Limb (tissue), 2 donors: ENCODE results near the gene RBM39.
"Not testable (repeated sequence)": the region's sequence is repeated elsewhere in the genome, so short reads cannot be mapped to it uniquely, and the experiment has no call there.

Source experiments
- DNase-seq, 2 donors: peaks; one replicate each; pipeline ENCODE4 v3.0.0-alpha.2; 2016; ENCODE audit errors: extremely low spot score in 2 of 2

The RBM39 gene

DNA sequence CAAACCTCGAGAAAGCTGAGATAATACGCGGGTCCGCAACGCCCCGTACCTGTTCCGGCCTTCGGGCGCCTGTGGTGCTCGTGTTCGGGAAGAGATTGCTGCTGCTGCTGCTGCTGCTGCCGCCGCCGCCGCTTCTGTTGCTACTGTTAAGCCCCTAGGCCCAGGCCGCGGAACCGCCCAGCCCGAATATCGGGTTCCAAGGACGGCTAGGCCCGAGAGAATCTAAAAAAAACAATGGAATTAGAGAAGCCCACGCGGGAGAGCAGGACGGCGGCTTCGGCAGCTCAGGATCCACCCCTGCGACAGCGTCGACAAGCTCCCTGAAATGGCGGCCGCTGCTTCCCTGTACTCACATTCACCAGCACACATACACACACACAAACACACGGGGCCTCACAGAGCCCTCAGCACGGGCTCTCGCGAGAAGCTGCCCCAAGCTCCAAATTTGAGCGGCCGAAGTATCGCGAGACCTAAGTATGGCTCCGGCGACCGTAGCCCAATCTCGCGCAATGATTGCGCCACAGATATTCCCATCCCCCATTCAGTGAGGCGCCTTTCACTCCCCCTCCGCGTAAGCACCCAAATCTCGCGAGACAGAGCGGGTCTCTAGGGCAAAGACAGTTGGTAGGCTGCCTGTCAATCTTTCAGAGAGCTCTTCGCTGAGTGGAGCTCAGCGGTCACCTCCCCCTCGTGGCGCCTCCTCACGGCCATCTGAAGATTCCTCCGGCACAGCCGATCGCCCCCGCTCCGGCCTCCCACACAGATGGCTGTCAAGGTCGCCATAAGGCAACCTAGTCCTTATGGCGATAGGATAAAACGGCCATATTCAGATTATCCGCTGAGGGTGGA is at the start of gene RBM39:
Gene RBM39, minus strand, starts transcription at position 369 of the 849 bp plus-strand sequence. CDS start 1,386 bp downstream, outside the sequence.
- DNase-seq, result peak; percentile 99 to 100

DNA sequence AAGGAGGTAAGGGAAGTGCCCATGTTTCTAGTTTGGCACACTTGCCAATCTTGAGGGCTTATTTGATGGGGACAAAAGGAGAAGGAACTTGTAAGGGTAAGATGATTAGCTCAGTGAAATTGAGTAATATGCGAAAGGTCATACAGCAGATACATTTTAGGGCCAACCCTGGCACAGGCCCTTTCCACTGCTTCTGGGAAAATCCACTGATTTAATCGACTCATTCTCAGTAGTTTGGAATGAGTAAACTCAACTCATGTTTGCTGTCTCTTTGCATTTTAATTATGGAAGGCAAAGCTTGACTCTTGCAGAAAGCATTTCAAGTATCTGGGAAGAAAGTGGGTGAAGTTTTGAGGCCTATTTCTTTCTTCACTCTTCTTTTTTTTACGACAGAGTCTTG is 49.8 kb upstream of the RBM39 start:
- DNase-seq, result no peak

DNA sequence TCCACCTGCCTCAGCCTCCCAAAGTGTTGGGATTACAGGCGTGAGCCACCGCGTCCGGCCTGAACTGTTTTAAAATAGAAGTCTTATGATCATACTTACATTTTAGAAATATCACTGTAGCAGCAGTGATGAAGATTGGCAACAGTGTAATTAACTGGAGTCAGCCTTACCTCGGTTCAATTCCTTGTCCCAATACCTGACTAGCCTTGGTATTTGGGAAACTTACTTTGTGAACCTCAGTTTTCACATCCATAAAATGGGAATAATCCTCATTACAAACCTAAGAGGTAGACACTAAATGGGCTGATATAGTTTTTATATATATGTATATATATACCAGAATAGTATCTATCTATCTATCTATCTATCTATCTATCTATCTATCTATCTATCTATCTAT is 49.0 kb upstream of the RBM39 start:
- DNase-seq, result no peak

DNA sequence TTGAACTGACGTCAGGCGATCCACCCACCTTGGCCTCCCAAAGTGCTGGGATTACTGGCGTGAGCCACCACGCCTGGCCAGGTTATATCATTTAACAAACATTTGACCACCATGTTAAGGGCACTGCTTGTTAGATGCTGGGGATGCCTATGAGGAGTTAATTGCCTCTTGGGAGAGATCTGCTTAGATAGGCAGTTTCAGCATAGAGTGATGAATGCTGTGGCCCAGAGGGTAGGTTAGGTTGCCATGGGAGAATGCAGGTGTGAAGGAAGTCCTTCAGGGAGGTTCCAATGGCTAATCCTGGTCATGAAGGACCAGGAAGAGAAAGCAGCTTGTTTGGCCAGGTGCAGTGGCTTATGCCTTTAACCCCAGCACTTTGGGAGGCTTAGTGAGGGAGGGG is 46.7 kb upstream of the RBM39 start:
- DNase-seq, result no peak

DNA sequence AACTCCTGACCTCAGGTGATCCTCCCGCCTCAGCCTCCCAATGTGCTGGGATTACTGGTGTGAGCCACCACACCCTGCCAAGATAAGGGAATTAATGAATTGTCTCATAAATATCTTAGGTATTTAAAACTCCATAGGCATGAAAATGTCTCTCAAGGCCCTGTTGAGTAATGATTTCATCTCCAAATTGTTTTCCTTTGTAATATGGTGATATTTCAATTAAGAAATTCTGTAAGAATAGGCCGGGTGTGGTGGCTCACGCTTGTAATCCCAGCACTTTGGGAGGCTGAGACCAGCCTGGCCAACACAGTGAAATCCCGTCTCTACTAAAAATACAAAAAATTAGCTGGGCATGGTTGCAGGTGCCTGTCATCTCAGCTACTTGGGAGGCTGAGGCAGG is 43.5 kb upstream of the RBM39 start:
- not testable (repeated sequence) for DNase-seq

DNA sequence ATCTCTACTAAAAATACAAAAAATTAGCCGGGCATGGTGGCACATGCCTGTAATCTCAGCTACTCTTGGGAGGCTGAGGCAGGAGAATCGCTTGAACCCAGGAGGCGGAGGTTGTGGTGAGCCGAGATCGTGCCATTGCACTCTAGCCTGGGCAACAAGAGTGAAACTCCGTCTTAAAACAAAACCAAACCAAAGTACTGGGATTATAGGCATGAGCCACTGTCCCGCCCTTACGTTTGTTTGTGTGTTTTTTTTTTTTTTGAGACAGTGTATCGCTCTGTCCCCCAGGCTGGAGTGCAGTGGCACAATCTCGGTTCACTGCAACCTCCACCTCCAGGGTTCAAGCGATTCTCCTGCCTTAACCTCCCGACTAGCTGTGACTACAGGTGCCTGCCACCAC is 41.8 kb upstream of the RBM39 start:
- DNase-seq, result not testable (repeated sequence)

DNA sequence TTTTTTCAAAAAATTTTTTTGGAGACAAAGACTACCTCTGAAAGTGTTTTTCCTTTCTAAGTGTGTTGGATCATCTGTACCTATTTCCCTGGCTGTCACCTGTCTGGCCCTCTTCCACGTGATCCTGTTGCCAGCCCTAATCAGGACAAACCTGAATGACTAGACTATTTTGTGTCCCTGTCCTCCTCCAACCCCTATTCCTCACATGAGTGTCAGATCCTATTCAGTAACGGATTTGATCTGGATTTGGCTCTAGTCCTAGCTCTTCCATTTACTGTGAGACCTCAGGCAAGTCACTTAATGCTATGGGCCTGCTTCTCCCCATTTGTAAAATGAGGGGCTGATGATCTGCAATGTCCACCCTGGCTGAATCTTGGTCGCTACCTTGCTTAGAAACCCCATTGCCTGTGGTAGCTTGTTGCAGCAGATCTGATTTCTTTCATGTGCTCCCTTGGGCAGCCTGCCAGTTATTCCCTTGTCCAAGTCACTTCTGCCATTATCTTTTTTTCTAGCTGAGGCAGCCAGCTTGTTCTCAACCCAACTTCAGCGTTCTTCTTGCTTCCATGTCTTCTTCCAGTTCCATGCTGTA is 34.5 kb upstream of the RBM39 start:
- DNase-seq, result peak in 1 of 2 donors; percentile 10

DNA sequence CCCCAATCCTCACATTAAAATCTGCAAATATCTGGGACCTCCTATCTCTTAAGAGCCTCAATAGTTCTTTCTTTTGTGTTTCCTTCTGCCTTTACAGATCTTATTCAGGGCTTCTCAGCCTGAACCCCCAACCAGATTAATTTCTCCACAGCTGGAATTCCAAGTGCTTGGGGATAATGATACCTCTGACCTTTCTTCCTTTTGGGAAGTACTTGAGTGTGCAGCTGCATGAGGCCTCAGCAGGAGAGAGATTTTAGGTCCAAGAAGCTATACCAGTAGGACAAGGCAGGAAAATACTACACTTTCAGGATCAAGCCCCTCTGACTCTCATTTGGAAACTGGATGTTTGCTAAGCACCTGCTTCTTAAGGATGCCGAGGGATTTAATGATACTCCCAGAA is 32.3 kb upstream of the RBM39 start:
- DNase-seq, result peak in 1 of 2 donors; percentile 7

DNA sequence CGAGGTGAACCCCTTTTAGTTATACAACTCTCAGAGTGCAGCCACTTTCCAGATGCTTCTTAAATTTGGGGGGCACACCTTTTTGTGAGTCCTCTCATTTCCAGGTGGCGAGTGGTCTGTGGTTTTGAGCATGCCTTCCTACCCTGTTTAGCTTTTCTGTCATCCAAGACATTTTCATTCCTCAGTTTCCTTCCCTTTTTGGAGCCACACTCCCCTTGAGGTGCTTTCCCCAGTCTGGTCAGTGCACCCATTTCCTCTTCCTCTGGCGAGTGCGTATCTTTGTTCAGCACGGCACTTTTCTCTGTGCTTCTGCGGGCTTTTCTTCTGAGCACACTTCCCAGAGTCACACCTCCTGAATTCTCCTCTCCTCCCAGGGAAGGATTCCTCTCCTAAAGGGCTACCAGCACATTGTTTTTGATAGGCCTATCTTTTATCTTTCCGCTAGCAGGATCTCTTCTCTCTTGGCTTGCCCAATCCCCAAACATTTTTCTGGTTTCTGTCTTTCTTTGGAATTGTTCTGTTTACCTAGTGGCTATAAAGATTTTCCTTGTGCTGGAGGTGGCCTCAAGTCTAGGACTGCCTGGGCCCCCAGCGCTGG is 31.2 kb upstream of the RBM39 start:
- no peak for DNase-seq

DNA sequence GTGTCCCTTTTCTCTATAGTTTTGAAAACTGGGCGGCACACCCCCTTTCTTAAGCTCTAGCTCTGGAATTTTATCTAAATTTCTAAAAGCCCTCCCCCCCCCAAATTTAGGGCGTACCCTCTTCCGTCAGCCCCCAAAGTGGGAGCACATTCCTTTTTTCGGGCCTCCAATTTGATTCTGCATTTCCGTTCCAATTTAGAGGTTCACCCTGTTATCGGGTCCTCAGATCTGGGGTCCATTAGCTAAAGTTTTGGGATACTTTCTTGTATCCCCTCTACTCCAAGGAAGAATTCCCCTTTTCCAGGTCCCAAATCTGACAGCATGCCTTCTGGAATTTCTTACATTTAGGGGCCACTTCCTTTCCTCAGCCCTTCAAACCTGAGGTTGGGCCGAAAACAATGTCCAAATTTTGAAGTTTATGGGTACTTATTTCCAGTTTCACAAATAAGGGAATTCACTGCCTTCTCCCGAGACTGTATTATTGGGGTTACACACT is 30.6 kb upstream of the RBM39 start:
- DNase-seq, result no peak

DNA sequence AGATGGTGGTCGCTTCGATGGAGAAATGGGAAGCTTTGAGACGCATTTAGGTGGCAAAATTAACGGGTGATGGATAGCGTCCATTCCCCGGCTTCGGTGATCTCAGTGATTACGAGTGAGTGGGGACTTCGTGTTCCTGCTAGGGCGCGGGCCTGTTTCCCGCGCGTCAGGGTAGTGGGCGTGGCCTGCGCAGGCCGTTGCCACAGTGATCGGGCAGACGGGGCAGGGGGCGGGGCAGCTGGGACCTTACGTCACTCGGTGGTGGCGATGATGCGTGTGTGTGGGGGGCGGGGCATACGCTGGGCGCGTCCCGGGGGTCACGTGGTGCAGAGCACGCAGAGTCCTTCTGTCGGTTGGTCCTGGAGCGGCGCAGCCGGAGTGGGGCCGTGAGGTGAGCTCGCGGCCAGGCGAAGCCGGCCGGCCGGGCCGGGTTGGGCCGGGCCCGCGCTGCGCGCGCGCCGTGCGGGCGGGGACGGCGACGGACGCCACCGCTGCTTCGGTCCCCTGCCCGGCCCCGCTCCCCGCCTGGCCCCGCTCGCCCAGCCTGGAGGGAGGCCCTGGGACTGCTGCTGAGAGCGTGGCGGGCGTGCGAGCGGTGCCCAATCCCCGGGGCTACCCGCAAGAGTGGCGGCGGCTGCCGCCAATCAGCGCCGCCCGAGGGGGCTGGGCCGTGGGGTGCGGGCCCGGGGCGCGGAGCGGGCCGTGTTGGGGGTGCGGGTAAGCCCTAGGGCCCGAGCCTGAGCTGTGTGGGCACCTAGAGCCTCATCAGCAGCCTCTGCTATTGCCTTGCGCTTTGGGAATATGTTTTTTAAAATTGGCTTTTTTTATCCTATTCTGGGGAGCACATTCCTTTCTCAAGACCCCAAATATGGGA is 29.9 kb upstream of the RBM39 start, which contains the start of gene PHF20:
Gene PHF20, plus strand, starts transcription at position 327 of the 874 bp plus-strand sequence. CDS start 29,508 bp downstream, outside the sequence.
- DNase-seq, result peak; percentile 95 to 100

DNA sequence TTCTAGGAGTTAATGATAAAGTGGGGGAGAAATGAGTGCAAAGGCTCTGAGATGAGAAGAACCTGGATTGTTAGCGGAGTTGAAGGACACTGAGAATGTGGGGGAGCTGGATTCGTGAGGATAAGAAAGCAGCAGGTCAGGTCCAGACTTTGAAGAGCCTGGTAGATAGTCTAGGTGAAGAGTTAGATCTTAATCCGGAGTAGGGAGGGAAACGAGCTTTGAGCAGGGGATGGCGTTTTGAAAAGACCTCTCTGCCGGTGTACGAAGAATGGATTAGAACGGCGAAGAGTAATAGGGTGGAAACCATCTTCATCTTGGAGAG is 29.3 kb upstream of the RBM39 start:
- DNase-seq, result no peak

DNA sequence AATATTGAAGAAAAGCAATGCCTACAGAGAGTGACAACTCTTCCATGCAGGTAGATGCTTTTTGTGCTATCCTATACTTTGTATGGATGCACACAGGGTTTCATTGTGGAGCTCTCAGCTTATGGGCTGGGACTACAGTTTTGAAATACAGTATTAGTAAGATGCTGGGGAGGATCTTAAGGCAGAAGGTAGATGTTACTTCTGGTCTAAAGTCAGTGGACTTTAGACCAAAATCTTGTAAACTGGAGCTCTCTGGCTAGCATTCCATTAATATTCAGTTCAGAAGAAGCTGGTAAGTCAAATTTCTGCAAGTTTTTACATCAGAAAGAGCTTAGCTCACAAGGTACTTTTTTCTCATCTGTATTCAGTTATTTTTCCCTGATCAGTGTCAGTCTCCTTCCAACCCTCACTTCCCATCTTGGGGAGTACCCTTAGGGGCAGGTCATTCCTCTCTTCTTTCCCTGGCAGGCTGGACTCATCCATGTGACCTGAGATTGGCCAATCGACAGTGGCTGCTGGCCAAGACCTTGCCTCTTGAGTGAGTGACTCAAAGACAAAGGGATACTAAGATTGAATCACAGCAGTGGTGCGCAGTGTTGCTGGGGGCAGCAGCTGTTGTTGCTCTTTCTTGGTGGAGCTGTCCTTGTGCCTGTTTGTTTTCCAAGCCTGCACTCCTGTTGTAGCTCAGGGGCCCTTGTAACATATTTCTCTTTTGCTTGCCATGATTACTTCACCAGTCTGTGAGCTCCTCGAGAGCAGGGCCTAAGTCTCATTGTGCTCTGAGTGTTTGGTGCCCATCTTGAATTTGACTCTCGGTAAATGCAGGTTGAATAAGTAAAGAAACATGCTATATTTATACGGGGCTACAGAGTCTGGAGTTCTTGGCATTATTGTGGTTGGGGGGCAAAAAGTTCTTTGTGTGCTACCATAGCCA is 26.9 kb upstream of the RBM39 start:
- peak; percentile 74 to 82 for DNase-seq

DNA sequence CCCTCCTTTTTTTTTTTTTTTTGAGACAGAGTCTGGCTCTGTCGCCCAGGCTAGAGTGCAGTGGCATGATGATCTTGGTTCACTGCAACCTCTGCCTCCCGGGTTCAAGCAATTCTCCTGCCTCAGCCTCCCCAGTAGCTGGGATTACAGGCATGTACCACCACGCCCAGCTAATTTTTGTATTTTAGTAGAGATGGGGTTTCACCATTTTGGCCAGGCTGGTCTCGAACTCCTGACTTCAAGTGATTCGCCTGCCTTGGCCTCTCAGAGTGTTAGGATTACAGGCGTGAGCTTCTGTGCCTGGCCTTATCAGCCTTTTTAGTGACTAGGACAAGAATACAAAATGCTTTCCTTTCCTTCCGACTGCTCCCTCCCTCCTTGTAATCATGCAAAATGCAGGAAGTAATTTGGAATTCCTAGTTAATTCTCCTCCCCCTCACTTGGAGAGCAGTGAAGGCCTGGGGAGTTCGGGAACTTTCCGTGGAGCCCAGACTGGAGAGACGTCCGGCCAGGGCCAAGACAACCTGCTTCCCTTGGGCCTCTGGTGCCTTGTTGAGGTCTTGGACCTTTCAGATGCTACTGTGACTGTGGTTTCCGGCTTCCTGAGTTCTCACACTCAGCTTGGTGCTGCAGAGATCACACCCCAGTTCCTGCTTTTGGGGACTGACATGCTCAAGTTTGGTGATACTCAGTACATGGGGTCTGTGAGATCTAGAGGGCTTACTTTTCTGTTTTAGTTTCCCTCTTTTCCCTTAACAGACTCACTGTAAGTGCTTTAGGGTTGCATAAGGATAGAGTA is 25.8 kb upstream of the RBM39 start:
- peak in 1 of 2 donors; percentile 9 for DNase-seq

DNA sequence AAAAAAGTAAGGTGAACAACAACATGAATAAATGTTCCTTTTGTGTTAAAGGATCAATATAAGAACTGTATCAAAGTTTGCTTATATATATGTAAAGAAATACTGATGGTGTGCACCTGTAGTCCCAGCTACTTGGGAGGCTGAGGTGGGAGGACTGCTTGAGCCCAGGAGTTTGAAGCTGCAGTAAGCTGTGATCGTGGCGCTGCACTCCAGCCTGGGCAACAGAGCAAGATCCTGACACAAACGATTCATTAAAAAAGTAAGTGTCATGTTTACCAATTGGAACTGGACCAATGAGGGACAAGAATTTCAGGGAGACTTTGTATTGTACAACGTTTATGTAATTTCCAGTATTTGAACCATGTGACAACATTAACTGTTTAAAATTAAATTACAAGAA is 24.8 kb upstream of the RBM39 start:
- DNase-seq, result no peak

DNA sequence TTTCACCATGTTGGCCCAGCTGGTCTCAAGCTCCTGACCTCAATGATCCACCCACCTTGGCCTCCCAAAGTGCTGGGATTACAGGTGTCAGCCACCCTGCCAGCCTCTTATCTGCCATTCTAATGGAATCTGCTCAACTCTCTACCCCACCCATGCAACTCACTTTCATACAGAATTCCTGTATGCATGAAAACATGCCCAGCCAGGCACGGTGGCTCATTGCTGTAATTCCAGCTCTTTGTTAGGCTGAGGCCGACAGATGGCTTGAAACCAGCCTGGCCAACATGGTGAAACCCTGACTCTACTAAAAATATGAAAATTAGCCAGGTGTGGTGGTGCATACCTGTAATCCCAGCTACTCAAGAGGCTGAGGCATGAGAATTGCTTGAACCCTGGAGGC is 22.9 kb upstream of the RBM39 start:
- not testable (repeated sequence) for DNase-seq

DNA sequence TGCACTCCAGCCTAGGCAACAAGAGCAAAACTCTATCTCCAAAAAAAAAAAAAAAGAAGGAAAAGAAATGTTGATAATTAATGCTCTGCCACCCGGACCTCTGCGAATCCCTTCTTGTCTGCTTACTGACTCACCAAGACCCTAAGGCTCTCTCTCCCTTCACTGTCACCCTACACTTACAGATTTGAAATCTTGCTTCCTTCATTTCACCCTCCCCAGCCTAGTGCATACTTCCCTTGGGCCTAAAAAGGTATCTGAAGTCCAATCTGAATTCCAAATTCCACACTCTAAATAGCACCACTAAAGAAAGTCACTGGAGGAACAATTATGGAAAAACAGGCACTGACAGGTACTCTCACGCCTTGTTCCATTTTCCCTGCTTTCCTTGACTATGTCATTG is 20.4 kb upstream of the RBM39 start:
- DNase-seq, result no peak

DNA sequence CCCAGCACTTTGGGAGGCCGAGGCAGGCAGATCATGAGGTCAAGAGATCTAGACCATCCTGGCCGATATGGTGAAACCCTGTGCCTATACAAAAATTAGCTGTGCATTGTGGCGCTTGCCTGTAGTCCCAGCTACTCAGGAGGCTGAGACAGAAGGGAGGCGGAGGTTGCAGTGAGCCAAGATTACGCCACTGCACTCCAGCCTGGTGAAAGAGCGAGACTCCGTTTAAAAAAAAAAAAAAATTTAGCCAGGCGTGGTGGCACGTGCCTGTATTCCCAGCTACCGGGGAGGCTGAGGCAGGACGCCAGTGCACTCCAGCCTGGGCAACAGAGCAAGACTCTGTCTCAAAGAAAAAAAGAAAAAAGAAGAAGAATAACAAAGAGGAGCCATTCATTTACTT is 19.5 kb upstream of the RBM39 start:
- not testable (repeated sequence) for DNase-seq

DNA sequence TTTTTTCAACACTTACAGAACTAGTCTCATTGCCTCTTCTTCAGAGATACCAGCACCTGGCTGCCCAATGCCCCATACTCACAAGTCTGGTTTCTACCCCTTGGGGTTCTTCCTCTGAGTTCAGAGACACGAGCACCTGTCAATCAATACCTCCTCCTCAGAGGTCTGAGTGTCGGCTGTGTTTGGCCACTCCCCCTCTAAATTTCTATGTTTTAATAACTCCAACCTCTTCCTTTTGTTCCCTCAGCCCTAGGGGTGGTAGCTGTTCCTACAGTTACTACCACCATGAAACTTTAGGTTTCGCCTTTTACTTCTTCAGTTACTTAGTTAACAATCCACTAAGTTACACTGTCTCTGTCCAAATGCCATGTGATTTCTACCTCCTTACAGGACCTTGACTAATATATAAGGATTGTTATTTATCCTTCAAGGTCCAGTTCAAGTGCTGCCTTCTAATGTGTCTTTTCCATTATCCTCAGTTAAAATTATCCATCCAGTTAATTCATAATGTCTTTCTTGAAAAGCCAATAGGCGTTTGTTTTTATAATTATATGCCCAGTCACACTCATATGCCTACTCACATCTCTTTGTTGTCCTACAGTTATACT is 15.1 kb upstream of the RBM39 start:
- DNase-seq, result no peak
